Choroid plexus epithelial cell (primary cell): ENCODE data around the gene DISP2.

Experiments used
- DNase-seq: peaks from one replicate; pipeline ENCODE4 v3.0.0-alpha.2; 2010; ENCODE audit warnings: low read depth
- H3K4me3 ChIP-seq: 2 replicates; pipeline ENCODE4 v1.5.1; 2011; ENCODE audit warnings: low read depth, mild to moderate bottlenecking, control low read depth, low read length, moderate library complexity
- CTCF ChIP-seq: conservative IDR thresholded peaks from 2 replicates; pipeline ENCODE4 v1.5.1; 2011; ENCODE audit warnings: low read depth, mild to moderate bottlenecking, control low read depth, inconsistent platforms, low read length, moderate library complexity

DISP2 gene, protein sequence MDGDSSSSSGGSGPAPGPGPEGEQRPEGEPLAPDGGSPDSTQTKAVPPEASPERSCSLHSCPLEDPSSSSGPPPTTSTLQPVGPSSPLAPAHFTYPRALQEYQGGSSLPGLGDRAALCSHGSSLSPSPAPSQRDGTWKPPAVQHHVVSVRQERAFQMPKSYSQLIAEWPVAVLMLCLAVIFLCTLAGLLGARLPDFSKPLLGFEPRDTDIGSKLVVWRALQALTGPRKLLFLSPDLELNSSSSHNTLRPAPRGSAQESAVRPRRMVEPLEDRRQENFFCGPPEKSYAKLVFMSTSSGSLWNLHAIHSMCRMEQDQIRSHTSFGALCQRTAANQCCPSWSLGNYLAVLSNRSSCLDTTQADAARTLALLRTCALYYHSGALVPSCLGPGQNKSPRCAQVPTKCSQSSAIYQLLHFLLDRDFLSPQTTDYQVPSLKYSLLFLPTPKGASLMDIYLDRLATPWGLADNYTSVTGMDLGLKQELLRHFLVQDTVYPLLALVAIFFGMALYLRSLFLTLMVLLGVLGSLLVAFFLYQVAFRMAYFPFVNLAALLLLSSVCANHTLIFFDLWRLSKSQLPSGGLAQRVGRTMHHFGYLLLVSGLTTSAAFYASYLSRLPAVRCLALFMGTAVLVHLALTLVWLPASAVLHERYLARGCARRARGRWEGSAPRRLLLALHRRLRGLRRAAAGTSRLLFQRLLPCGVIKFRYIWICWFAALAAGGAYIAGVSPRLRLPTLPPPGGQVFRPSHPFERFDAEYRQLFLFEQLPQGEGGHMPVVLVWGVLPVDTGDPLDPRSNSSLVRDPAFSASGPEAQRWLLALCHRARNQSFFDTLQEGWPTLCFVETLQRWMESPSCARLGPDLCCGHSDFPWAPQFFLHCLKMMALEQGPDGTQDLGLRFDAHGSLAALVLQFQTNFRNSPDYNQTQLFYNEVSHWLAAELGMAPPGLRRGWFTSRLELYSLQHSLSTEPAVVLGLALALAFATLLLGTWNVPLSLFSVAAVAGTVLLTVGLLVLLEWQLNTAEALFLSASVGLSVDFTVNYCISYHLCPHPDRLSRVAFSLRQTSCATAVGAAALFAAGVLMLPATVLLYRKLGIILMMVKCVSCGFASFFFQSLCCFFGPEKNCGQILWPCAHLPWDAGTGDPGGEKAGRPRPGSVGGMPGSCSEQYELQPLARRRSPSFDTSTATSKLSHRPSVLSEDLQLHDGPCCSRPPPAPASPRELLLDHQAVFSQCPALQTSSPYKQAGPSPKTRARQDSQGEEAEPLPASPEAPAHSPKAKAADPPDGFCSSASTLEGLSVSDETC (N-terminal part only)

GRCh38 chr15:40357723-40358470 is at the start of gene DISP2:
TSS of gene DISP2 (plus strand) at chr15:40358219. CDS start at chr15:40358322, 103 bp downstream.
- peak within 1 kb of the TSS; percentile 58 for H3K4me3 ChIP-seq
- no peak for TF ChIP-seq CTCF
- peak; percentile 77 for DNase-seq

DNA sequence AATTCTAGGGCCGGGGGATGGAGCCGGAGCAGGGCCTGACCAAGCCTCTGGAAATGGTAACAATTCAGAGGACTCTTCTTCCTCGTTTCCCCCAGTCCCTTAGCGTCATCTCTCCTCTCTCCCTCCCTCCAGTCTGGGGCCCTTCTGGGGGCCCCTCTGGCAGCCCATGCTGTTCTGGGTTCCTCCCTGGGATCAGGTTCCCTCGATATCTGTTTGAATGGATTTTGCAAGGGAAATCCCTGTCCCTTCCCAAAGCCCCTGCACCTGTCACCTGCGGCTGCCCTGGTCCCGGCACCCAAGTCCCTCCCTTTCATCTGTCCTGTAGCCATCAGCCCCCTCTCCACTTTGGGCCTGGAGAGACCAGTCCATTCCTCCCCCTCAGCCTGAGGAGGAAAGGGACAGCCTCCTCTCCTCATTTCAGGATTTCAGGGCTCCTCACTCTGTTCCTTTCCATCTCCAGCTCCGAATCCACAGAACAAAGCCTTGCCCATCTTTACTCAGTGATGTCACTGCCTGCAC is 48.6 kb upstream of the DISP2 start:
- H3K4me3 ChIP-seq: no peak overlapping the region
- TF ChIP-seq CTCF: no peak
- no peak for DNase-seq

GRCh38 chr15:40310001-40310959 is 47.7 kb upstream of the DISP2 start:
- DNase-seq: no peak
- H3K4me3 ChIP-seq: no peak overlapping the region
- TF ChIP-seq CTCF: peak; percentile 82

- no peak for TF ChIP-seq CTCF
- DNase-seq: no peak
Observed at GRCh38 chr15:40310993-40311392, 47.0 kb upstream of the DISP2 start.

DNA sequence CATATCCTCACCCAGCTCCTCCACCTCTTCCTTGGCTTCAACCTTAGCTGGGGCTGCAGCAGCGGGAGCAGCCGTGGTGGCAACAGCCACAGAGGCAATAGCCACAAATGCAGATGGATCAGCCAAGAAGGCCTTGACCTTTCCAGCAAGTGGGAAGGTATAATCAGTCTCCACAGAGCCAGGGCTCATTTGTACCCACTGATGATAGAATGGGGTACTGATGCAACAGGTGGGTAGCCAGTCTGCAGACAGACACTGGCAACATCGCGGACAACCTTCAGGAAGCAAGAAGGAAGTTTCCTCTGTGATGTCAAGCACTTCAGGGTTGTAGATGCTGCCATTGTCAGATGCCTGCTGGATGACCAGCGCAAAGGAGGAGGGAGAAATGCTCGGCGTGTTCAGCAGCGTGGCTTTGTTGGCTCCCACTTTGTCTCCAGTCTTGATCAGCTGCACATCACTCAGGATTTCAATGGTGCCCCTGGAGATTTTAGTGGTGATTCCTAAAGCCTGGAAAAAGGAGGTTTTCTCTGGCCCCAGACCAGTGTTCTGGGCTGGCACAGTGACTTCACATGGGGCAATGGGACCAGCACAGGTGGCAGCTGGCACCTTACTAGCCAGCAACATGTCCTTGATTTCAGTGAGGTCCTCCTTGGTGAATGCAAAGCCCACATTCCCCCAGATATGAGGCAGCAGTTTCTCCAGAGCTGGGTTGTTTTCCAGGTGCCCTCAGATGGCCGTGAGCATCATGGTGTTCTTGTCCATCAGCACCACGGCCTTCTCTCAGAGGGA is 45.5 kb upstream of the DISP2 start:
- no peak for DNase-seq
- H3K4me3 ChIP-seq: no peak overlapping the region
- no peak for TF ChIP-seq CTCF

More at GRCh38 chr15:40310993-40311392, 47.0 kb upstream of the DISP2 start:
- no peak overlapping the region for H3K4me3 ChIP-seq
